CD4-positive, alpha-beta memory T cell (primary cell): ENCODE measurements around the gene NCL. TPM values are rescaled to one million over a fixed set of nuclear protein-coding genes. Genes with fewer than 3 reads are reported as not detected.

Experiments used
- CTCF ChIA-PET: fragments of 350-600 bp; sonication (Branson Sonifier 250); formaldehyde crosslinking; loops from one replicate; lab custom pipeline; 2021; ENCODE audit warnings: inconsistent platforms; ENCODE audit not compliant: partially characterized antibody; lab: Charles Lee
- POLR2A ChIA-PET: fragments of 350-600 bp; sonication (Branson Sonifier 250); formaldehyde crosslinking; loops from one replicate; lab custom pipeline; 2021; ENCODE audit not compliant: partially characterized antibody; lab: Charles Lee
- DNase-seq, 5 donors: peaks; one replicate each; pipeline versions ENCODE4 v3.0.0 to v3.0.0-alpha.2; 2020 to 2022; ENCODE audit warnings: mixed read lengths in 1 of 5
- H3K27ac ChIP-seq: one replicate; pipeline ENCODE4 v1.7.0; 2013; ENCODE audit warnings: low read depth, low read length
- H3K27me3 ChIP-seq: 2 replicates; pipeline ENCODE4 v1.7.0; 2013; ENCODE audit warnings: mild to moderate bottlenecking, low read length, moderate library complexity; ENCODE audit not compliant: insufficient read depth
- H3K36me3 ChIP-seq: 2 replicates; pipeline ENCODE4 v1.7.0; 2013; ENCODE audit warnings: mild to moderate bottlenecking, low read length, moderate library complexity; ENCODE audit not compliant: insufficient read depth
- H3K4me1 ChIP-seq: 2 replicates; pipeline ENCODE4 v1.7.0; 2013; ENCODE audit warnings: mild to moderate bottlenecking, low read length, moderate library complexity; ENCODE audit not compliant: insufficient read depth
- H3K4me3 ChIP-seq, 2 donors: one replicate each; pipeline ENCODE4 v1.7.0; 2013; ENCODE audit warnings: low read length in 2 of 2, mild to moderate bottlenecking in 1 of 2
- H3K9me3 ChIP-seq, 2 donors: one replicate each; pipeline ENCODE4 v1.7.0; 2013; ENCODE audit warnings: low read length in 2 of 2, control low read depth in 1 of 2; ENCODE audit not compliant: control insufficient read depth in 1 of 2
- H3K27ac Mint-ChIP-seq, 7 donors: one replicate each; pipeline ENCODE4 v1.8.0; 2020 to 2021; ENCODE audit warnings: mixed read lengths in 7 of 7, mild to moderate bottlenecking in 6 of 7, inconsistent platforms in 3 of 7, moderate library complexity in 3 of 7
- H3K27me3 Mint-ChIP-seq, 2 donors: one replicate each; pipeline ENCODE4 v1.8.0; 2020 to 2021; ENCODE audit warnings: mixed read lengths in 2 of 2
- H3K36me3 Mint-ChIP-seq, 2 donors: one replicate each; pipeline ENCODE4 v1.8.0; 2020 to 2021; ENCODE audit warnings: mixed read lengths in 2 of 2, inconsistent platforms in 1 of 2, mild to moderate bottlenecking in 1 of 2
- H3K4me1 Mint-ChIP-seq, 4 donors: one replicate each; pipeline ENCODE4 v1.8.0; 2020 to 2021; ENCODE audit warnings: mixed read lengths in 4 of 4, mild to moderate bottlenecking in 1 of 4
- H3K4me3 Mint-ChIP-seq, 8 donors: one replicate each; pipeline ENCODE4 v1.8.0; 2020 to 2021; ENCODE audit warnings: mixed read lengths in 8 of 8, mild to moderate bottlenecking in 7 of 8, moderate library complexity in 6 of 8, inconsistent platforms in 3 of 8
- H3K9me3 Mint-ChIP-seq, 8 donors: one replicate each; pipeline ENCODE4 v1.8.0; 2020 to 2021; ENCODE audit warnings: mixed read lengths in 8 of 8, mild to moderate bottlenecking in 5 of 8, inconsistent platforms in 3 of 8, moderate library complexity in 1 of 8
- intact Hi-C: fragments of 100-400 bp; cut with micrococcal nuclease; formaldehyde crosslinking; loops from one replicate; pipeline ENCODE4 v1.15.1; 2023
- polyA plus RNA-seq, 2 donors: library from polyadenylated mRNA; unstranded; fragments of 300-500 nt; fragmentation: Illumina TruSeq; gene quantifications; one replicate each; pipeline ENCODE4 v1.2.3, GENCODE V29; 2021
- total RNA-seq, 2 experiments: library from RNA; stranded (reverse); gene quantifications; one replicate each; pipeline ENCODE4 v1.2.3, GENCODE V29; 2021

Gene NCL
- total and polyA plus RNA-seq, 4 experiments from 2014 or later: 150 to 593 (median 385) TPM

DNA sequence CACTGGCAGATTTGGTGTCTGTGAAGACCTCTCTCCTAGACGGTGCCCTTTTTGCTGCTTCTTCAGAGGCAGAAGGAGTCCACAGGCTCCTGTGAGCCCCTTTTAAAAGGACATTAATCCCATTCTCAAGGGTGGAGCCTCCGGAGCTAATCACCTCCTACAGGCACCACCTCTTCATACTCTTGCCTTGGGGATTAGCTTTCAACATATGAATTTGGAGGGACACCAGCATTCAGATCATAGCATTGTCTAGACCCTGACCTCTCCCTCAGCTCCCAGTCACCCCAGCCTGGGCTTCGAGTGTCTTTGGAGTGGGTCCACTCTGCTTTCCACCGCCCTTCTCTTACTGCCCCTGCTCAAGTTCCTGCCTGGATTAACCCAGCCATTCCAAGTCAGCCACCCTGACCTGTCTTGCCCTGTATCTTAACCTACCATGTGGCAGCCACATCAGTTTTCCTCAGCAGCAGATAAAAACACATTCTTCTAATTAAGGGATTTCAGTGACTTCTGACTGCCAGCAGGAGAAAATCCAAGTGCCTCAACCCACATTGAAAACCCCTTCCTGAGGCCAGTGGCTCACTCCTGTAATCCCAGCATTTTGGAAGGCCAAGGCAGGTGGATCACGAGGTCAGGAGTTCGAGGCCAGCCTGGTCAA lies 6.1 kb upstream of the NCL start:
- Mint-ChIP-seq H3K27me3 (peaks cover 0 to 3% of the 10 kb centered on the region in 2 donors), H3K4me1 (peaks cover 3 to 20% (median 7%) of the 10 kb centered on the region in 4 donors), H3K36me3 (peaks cover 0 to 3% of the 10 kb centered on the region in 2 donors), H3K4me3 (no peak overlapping the region), H3K9me3 (no peaks in the 10 kb centered on the region), H3K27ac (peak overlapping the region in 2 of 7 donors; percentile 37)
- ChIA-PET CTCF (interaction anchor here (0.7 to 10.2 kb wide), 3 partner anchors 13 to 232 kb away, joined by 3 to 111 read pairs (median 4); no protein-coding TSS in a partner anchor), POLR2A (interaction anchor here (2.6 kb wide), 1 partner anchor 12 kb away, joined by 7 read pairs; no protein-coding TSS in a partner anchor)
- Histone ChIP-seq H3K27ac (no peak overlapping the region), H3K27me3 (no peaks in the 10 kb centered on the region), H3K4me1 (peaks cover 3% of the 10 kb centered on the region), H3K4me3 (no peak overlapping the region), H3K9me3 (no peaks in the 10 kb centered on the region), H3K36me3 (no peaks in the 10 kb centered on the region)
- DNase-seq: no peak
- intact Hi-C loops: no loop called here

DNA sequence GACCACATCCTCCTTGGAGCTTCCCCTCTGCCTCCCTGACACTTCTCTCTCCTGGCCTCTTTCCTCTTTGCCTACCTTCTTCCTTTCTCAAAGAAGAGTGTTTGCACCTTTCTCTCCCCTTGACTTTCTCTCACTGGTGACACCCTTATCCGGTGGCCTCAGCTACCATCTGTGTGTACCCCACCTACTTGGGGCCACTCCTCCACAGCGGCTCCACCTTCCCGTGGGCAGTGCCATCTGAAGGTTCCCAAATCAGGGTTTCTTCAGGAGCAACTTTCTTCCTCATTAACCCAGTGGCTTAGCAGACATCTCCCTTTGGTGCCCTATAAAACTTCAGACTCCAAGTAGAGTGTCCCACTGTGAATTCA lies 5.3 kb upstream of the NCL start:
- peaks cover 0 to 3% of the 10 kb centered on the region in 2 donors for H3K36me3 Mint-ChIP-seq
- CTCF ChIA-PET: interaction anchor here (0.8 to 10.2 kb wide), 6 partner anchors 9 to 89 kb away, joined by 3 to 111 read pairs (median 3); no protein-coding TSS in a partner anchor
- H3K27me3 ChIP-seq: no peaks in the 10 kb centered on the region
- peaks cover 5 to 23% (median 8%) of the 10 kb centered on the region in 4 donors for H3K4me1 Mint-ChIP-seq
- H3K4me3 Mint-ChIP-seq: no peak overlapping the region
- H3K36me3 ChIP-seq: no peaks in the 10 kb centered on the region
- no peak overlapping the region for H3K27ac Mint-ChIP-seq
- no peak overlapping the region for H3K27ac ChIP-seq
- H3K4me1 ChIP-seq: peaks cover 6% of the 10 kb centered on the region
- no peak overlapping the region for H3K4me3 ChIP-seq
- DNase-seq: no peak
- no peaks in the 10 kb centered on the region for H3K9me3 Mint-ChIP-seq
- POLR2A ChIA-PET: interaction anchor here (2.6 kb wide), 1 partner anchor 13 kb away, joined by 7 read pairs; no protein-coding TSS in a partner anchor
- no peaks in the 10 kb centered on the region for H3K9me3 ChIP-seq
- H3K27me3 Mint-ChIP-seq: peaks cover 0 to 3% of the 10 kb centered on the region in 2 donors
- intact Hi-C loops: no loop called here

DNA sequence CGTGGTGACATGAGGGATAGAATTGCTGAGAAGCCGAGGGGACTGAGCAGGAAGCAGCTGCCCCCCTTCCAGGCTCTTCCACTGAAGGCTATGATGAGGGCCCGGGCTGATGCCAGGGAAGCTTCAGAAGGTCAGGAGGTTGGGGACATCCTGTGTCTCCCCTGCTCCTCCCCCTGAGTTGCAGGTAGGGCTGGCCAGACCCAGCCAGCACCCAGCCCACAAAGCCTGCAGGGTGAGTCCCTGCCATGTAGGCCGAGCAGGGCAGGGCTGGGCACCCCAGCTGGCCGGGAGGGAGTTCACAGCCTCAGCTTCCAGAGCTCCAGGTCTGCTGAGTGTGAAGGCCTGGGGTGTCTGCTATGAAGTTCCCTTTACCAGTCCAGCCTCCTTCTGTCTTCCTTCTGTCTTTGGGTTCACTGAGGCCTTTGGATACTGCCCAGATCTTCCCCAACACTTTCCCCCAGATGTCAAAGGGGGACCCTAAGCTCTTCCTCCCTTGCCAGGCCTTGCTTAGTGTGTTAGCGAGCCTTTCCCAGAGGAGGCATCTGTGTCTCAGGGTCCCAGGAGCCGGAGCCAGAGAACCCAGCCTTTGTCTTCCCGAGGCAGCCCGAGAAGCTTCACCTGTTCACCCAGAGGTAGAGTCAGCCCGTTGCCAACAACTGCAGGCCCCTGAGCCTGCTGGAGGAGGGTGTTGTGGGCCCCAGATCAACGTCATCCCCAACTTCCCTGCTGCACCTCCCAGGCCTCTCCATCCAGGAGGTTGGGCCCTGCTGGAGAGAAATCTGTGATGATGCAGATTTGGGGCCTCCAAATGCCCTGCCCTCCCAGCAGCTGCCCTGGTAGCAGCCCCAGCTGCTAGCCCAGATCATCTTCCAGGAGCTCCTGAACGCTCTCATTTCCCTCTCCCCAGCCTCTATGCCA lies 3.6 kb upstream of the NCL start:
- Histone ChIP-seq H3K36me3 (peaks cover 5% of the 10 kb centered on the region), H3K4me3 (no peak overlapping the region), H3K9me3 (no peaks in the 10 kb centered on the region), H3K4me1 (peaks cover 16% of the 10 kb centered on the region), H3K27ac (no peak overlapping the region), H3K27me3 (no peaks in the 10 kb centered on the region)
- peaks cover 0 to 2% (median 0%) of the 10 kb centered on the region in 8 donors for H3K9me3 Mint-ChIP-seq
- no peak for DNase-seq
- ChIA-PET CTCF (interaction anchor here (1.0 to 10.2 kb wide), 5 partner anchors 8 to 207 kb away, joined by 3 to 111 read pairs (median 3); no protein-coding TSS in a partner anchor), POLR2A (interaction anchor here (9.2 kb wide), 1 partner anchor 14 kb away, joined by 128 read pairs; no protein-coding TSS in a partner anchor)
- H3K27ac Mint-ChIP-seq: peak overlapping the region in 1 of 7 donors; percentile 35
- peaks cover 0 to 3% of the 10 kb centered on the region in 2 donors for H3K27me3 Mint-ChIP-seq
- intact Hi-C loops: no loop called here
- peaks cover 10 to 38% (median 20%) of the 10 kb centered on the region in 4 donors for H3K4me1 Mint-ChIP-seq
- peaks cover 7 to 14% of the 10 kb centered on the region in 2 donors for H3K36me3 Mint-ChIP-seq
- H3K4me3 Mint-ChIP-seq: no peak overlapping the region

DNA sequence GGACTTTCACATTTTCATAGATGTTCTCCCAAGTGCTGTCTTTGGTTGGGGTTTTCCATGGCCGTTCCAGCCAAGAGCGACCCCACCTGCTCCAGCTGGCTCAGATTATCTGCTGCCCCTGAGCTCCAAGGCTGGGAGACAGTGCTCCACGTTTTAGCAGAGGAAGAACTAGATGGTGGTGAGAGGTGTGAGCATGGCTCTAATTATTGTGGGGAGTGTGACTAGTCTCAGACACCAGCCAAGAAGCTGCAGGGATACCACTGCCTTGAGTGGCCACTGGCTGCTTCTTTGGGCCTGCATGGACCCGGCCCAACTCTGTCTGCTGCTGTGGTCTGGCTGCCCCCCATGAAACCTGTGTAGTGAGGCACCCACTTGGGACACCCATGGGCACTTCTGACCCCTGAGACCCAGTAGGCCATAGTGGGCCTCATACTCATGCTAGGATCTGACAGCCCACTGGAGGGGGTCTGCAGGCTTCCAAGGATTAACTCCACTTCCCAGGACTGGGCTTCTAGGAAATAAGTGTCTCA lies 2.8 kb upstream of the NCL start:
- Histone ChIP-seq H3K9me3 (no peaks in the 10 kb centered on the region), H3K4me1 (peaks cover 24% of the 10 kb centered on the region), H3K27ac (no peak overlapping the region), H3K36me3 (peaks cover 13% of the 10 kb centered on the region), H3K27me3 (no peaks in the 10 kb centered on the region), H3K4me3 (no peak overlapping the region)
- Mint-ChIP-seq H3K27me3 (peaks cover 0 to 3% of the 10 kb centered on the region in 2 donors), H3K4me1 (peaks cover 16 to 45% (median 27%) of the 10 kb centered on the region in 4 donors), H3K27ac (peak overlapping the region in 1 of 7 donors; percentile 31), H3K36me3 (peaks cover 15 to 22% of the 10 kb centered on the region in 2 donors), H3K4me3 (no peak overlapping the region), H3K9me3 (peaks cover 0 to 2% (median 0%) of the 10 kb centered on the region in 8 donors)
- intact Hi-C loops: no loop called here
- DNase-seq: no peak
- ChIA-PET CTCF (interaction anchor here (0.5 to 10.2 kb wide), 6 partner anchors 9 to 208 kb away, joined by 3 to 111 read pairs (median 3); no protein-coding TSS in a partner anchor), POLR2A (interaction anchor here (6.2 to 9.2 kb wide), 2 partner anchors 14 to 15 kb away, joined by 99 to 128 read pairs; no protein-coding TSS in a partner anchor)

DNA sequence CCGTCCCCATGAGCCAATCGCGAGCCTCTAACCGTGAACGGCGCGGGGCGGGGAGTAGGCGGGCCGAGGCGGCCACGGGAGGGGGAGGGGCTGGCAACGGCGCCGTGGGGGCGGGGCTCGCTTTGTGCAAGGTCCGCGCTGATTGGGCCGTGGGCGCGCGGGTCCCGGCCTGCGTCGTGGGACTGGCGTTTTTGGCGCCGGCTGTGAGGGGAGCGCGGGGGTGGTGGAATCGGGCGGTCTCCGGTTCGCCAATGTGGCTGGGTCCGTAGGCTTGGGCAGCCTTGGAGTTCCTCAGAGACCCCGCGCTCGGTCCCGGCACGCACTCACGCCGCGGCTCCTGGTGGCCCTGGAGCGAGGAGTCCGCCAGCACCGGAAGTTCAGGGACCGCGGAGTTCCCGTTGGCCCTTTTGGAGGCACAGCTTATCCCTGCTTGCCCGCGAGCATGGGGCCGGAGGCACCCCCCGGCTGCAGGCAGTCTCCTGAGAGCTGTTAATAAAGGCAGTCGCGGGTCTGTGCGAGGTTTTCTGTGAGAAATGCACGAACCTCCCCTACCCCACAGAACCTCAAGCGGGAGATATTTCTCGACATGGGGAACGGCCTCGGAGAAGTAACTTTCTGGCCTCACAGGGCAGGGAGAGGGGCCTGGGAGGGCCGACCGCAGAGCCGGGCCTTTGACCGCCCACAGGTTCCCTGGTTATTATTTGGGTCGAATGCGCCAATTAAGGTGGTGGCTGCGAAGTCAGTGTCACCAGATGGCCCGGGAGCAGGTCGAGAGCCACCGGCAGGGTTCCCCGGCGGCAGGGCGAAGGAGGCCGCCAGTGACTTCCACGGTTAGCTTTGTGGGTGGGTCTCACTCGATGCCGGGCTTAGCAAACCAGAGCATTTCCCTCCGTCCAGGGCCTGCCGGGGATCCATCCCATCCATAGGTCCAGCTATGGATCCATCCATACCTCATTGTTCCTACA lies 574 bp upstream of the NCL start:
- DNase-seq: peak in 4 of 5 donors; percentile 95 to 97 (median 96)
- Histone ChIP-seq H3K4me3 (peak overlapping the region; percentile 77 to 92), H3K27ac (peak overlapping the region; percentile 96), H3K4me1 (peaks cover 44% of the 10 kb centered on the region), H3K27me3 (no peaks in the 10 kb centered on the region), H3K36me3 (peaks cover 35% of the 10 kb centered on the region), H3K9me3 (no peaks in the 10 kb centered on the region)
- H3K4me3 Mint-ChIP-seq: peak overlapping the region; percentile 92 to 98 (median 96)
- H3K9me3 Mint-ChIP-seq: peaks cover 0 to 5% (median 0%) of the 10 kb centered on the region in 8 donors
- intact Hi-C loops: loop anchor here (1.0 to 5.0 kb wide), 7 partner anchors 13 to 316 kb away; partner anchors contain the start of genes PDE6D and PTMA
- peaks cover 33 to 43% of the 10 kb centered on the region in 2 donors for H3K36me3 Mint-ChIP-seq
- ChIA-PET CTCF (interaction anchor here (0.6 to 10.2 kb wide), 9 partner anchors 10 to 250 kb away, joined by 3 to 111 read pairs (median 3); no protein-coding TSS in a partner anchor), POLR2A (interaction anchor here (0.6 to 9.2 kb wide), 29 partner anchors 9 to 1086 kb away, joined by 3 to 128 read pairs (median 5); partner anchors contain the start of genes COPS7B, EIF4E2, PSMD1 and PTMA)
- peak overlapping the region; percentile 99 to 100 (median 99) for H3K27ac Mint-ChIP-seq
- peaks cover 0 to 3% of the 10 kb centered on the region in 2 donors for H3K27me3 Mint-ChIP-seq
- H3K4me1 Mint-ChIP-seq: peaks cover 33 to 64% (median 46%) of the 10 kb centered on the region in 4 donors
